Measurements from ENCODE around the gene PP2D1.
A peak's percentile ranks its signal among the peaks of the same experiment; 100 is the strongest.
"Not testable (repeated sequence)": the region's sequence is repeated elsewhere in the genome, so short reads cannot be mapped to it uniquely, and the experiment has no call there.

The PP2D1 gene, protein sequence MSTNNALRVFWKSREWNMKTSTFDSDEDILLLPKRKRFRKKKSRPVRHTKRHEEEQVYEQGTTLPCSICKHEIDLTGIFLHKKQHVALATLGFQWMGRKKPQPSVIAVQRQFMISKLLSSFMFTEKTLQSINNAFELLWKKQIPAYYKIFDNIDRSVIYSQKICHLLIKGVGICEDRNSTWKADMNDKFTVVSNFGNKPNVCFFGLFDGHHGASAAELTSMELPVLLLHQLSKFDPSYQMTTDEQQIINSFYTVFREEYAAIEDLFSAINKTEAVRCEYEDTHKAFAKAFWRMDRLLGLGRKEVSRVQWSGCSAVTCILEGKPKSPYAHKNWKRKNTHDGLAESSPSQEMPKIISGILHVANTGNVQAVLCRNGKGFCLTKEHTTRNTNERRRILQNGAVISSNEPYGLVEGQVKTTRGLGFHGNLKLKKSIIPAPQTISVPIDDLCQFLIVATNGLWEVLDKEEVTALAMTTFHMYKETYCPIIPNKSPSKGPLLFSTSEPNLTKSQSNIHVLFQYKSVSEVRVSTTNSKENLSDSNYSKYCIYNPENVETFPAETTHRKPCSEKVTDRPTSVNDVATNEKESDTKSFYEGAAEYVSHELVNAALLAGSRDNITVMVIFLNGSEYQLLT

DNA sequence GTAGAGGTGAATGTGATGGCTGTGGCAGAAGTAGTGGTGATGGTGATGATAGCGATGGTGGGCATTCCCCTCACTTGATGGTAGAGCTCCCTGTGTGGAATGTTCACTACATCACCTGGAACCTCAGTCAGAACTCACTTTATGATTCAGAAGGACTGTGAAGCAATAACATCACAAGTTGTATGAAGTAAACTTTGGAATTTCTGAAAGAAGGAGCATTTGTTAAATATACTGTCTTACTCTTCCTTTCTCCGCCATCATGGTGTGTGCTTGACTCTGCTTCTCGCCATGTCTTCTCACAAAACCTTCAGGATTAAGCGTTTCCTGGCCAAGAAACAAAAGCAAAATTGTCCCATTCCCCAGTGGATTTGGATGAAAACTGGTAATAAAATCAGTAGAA lies at the start of gene PP2D1:
TSS of gene PP2D1 (minus strand) at position 101 of the 400 bp plus-strand sequence. CDS start 192 bp downstream, outside the sequence.
- DNase-seq: no peak

GRCh38 chr3:20060974-20061685 lies 49.1 kb upstream of the PP2D1 start:
- no peak for DNase-seq

GRCh38 chr3:20059929-20060328 lies 47.9 kb upstream of the PP2D1 start:
- no peak for DNase-seq

DNA sequence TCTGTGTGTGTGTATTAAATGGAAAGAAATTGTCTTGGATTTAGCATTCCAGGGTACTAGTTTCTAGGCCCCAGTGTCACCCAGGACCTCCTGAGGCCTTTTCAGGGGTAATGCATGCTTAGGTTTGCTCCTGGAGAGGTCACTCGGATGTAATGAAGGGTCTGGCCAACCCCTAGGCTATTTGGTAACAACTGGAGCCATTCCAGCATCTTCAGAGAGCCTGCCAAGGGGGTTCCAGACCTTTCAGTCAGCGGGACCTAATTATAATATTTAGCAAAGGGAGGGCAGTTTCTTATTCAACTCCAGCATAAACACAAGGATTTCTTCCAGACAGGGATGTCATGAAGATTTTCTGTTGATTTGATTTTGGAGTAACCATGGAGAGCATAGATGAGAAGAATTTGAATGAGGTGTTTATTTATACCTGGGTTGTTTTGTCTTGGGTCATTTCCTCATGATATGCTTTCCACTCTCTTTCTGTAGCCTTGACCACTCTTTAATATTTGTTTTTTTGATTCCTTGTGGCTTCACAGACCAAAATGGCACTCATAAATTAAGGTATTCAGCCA lies 45.6 kb upstream of the PP2D1 start:
- no peak for DNase-seq

- no peak for DNase-seq
These were observed 44.9 kb upstream of the PP2D1 start for GRCh38 chr3:20056725-20057611.

- no peak for DNase-seq
These were observed 43.8 kb upstream of the PP2D1 start for GRCh38 chr3:20055842-20056241.

GRCh38 chr3:20055020-20055775 lies 43.1 kb upstream of the PP2D1 start:
- no peak for DNase-seq

- DNase-seq: peak; percentile 77
These were observed 42.5 kb upstream of the PP2D1 start for GRCh38 chr3:20054549-20054987.

DNA sequence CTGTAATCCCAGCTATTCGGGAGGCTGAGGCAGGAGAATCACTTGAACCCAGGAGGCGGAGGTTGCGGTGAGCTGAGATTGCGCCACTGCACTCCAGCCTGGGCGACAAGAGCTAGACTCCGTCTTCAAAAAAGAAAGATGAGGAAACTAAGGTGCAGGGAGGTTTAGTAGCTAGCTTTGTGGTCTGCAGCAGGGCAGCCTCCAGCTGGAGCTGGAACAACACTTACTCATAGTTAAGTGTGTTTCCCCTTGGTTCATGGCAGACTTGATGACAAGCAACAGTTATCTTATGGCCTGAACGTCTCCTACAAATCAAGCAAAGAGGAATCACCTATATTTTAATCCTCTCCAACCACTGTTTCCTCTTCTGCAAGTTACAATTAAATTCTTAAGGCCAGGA lies 40.8 kb upstream of the PP2D1 start:
- DNase-seq: no peak

- no peak for DNase-seq
These were observed 39.2 kb upstream of the PP2D1 start for GRCh38 chr3:20051123-20051806.

GRCh38 chr3:20047976-20048883 lies 36.2 kb upstream of the PP2D1 start:
- DNase-seq: no peak

GRCh38 chr3:20047341-20047779 lies 35.3 kb upstream of the PP2D1 start:
- DNase-seq: no peak

DNA sequence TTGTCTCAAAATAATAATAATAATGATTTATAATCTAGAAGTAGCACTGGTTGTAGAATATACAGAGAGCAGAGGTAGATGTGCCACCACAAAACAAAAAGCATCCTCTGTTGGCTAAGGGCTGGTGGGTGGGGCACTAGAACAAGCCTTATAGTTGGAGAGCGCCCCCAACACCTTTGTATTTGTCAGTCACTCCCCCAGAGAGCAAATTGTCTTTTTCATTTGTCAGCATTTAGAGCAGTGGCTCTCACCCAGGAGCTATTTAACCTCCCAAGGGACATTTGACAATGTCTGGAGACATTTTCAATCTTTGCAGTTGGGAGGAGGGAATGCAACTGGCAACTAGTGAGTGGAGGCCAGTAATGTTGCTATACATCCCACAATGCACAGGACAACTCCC lies 34.5 kb upstream of the PP2D1 start:
- DNase-seq: no peak

- not testable (repeated sequence) for DNase-seq
These were observed 33.1 kb upstream of the PP2D1 start for GRCh38 chr3:20045141-20045540.

DNA sequence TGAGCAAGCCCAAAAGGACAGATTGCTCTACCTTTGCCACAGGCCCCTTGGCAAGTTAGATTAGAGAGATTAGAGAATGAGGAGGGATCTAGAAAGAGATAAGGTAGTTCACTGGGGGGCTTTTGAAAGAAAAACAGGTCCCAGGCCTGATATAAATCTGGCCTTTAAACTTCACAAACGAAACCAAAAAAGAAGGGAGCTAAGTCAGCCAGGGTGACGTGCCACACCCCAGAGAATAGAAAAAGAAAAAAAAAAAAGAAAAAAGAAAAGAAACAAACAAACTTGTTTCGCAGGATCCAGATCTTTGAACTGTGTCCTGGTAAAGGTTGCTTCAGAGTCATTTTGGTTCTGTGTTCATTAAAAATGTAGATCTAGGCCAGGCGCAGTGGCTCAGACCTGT lies 31.8 kb upstream of the PP2D1 start:
- DNase-seq: no peak

- peak; percentile 49 for DNase-seq
These were observed 31.3 kb upstream of the PP2D1 start for GRCh38 chr3:20043396-20043795.

DNA sequence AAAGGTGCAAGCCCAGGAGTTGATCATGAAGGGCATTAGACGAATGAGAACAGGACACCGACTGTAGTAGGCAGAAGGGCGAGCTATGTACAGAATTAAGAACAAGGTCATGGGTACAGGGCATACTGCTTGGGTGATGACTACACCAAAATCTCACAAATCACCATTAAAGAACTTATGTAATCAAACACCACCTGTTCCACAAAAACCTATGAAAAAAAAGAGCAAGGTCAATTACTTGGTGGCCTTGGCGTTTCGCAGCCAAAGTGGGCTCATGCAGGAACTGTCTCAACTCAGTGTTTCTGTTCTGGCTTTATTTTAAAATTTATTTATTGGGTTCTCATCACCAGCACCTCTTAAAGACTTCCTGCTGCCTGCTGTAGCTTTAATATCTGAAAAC lies 30.3 kb upstream of the PP2D1 start:
- no peak for DNase-seq

- peak; percentile 76 for DNase-seq
These were observed 29.2 kb upstream of the PP2D1 start for GRCh38 chr3:20041197-20041780.

DNA sequence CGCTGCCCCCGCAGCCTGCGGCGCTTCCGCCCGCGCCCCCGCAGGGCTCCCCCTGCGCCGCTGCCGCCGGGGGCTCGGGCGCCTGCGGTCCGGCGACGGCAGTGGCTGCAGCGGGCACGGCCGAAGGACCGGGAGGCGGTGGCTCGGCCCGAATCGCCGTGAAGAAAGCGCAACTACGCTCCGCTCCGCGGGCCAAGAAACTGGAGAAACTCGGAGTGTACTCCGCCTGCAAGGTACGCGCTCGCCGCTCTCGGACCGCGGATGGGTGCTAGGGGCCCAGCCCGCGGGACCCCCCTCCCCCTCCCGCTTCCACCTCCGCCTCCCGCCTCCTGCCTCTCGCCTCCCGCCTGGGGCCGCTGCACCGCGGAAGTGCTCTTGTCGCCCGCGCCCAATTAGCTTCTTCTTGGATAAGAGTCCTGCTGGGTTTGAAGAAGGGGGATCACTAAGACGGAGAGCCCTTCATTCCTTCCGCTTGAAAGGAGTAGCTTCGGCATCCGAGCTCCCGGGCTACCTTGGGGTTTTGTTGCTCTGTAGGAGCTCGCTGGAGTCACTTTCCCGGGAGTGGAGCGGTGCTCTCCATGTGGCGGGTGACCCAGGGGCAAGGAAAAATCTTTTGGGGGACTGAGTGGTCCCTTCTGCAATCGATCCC lies 28.6 kb upstream of the PP2D1 start:
- DNase-seq: peak; percentile 62

Measured in CD4-positive, alpha-beta T cell treated with Interleukin-15 for 1 hour (primary cell).